IgD-negative memory B cell (primary cell): ENCODE measurements around the gene PDE4D. TPM values are rescaled to one million over a fixed set of nuclear protein-coding genes. Genes with fewer than 3 reads are reported as not detected.

Source experiments
- H3K27ac Mint-ChIP-seq, 3 donors: one replicate each; pipeline ENCODE4 v1.8.0; 2020 to 2022; ENCODE audit warnings: mild to moderate bottlenecking in 3 of 3, mixed read lengths in 3 of 3, moderate library complexity in 1 of 3
- H3K27me3 Mint-ChIP-seq: one replicate; pipeline ENCODE4 v1.8.0; 2021; ENCODE audit warnings: mixed read lengths
- H3K36me3 Mint-ChIP-seq: one replicate; pipeline ENCODE4 v1.8.0; 2020; ENCODE audit warnings: mild to moderate bottlenecking, mixed read lengths
- H3K4me1 Mint-ChIP-seq, 3 donors: one replicate each; pipeline ENCODE4 v1.8.0; 2020 to 2022; ENCODE audit warnings: mixed read lengths in 3 of 3, mild to moderate bottlenecking in 1 of 3
- H3K4me3 Mint-ChIP-seq, 4 donors: one replicate each; pipeline ENCODE4 v1.8.0; 2020 to 2022; ENCODE audit warnings: mild to moderate bottlenecking in 4 of 4, mixed read lengths in 4 of 4, moderate library complexity in 3 of 4
- H3K9me3 Mint-ChIP-seq, 3 donors: one replicate each; pipeline ENCODE4 v1.8.0; 2020 to 2021; ENCODE audit warnings: mixed read lengths in 3 of 3, mild to moderate bottlenecking in 1 of 3
- polyA plus RNA-seq: library from polyadenylated mRNA; unstranded; fragments of 300-500 nt; fragmentation: Illumina TruSeq; gene quantifications from one replicate; pipeline ENCODE4 v1.2.3, GENCODE V29; 2021

PDE4D gene
- polyA plus RNA-seq, 1 donor from 2014 or later: 18.8 TPM

DNA sequence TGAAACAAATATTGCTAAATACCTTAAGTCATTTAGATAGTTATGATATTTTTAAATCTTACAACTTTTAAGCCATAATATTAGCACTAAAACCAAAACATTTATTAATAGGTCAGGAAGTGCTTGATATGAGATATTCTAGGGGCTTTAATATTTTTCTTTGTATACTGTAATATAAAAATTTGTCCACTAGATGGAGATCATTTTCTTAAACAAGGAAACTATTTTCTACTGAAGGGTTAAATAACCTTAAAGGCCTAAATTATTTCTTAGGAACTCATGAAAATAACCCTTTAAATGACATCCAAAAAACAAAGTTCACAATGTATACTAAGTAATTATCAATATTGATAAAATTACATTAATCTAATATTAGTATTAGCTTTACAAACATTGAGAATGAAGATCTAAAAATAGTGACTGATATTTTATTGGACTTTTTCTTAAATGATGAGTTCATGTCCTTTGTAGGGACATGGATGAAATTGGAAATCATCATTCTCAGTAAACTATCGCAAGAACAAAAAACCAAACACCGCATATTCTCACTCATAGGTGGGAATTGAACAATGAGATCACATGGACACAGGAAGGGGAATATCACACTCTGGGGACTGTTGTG lies 675.0 kb downstream of the PDE4D start:
- H3K36me3 Mint-ChIP-seq: peaks cover 6% of the 10 kb centered on the region
- no peaks in the 10 kb centered on the region for H3K27me3 Mint-ChIP-seq
- H3K4me3 Mint-ChIP-seq: no peak overlapping the region
- peaks cover 12 to 19% (median 15%) of the 10 kb centered on the region in 3 donors for H3K4me1 Mint-ChIP-seq
- H3K27ac Mint-ChIP-seq: no peak overlapping the region
- H3K9me3 Mint-ChIP-seq: no peaks in the 10 kb centered on the region

- Mint-ChIP-seq H3K27ac (no peak overlapping the region), H3K36me3 (peaks cover 6% of the 10 kb centered on the region), H3K4me1 (peaks cover 10 to 13% (median 12%) of the 10 kb centered on the region in 3 donors), H3K9me3 (no peaks in the 10 kb centered on the region), H3K27me3 (no peaks in the 10 kb centered on the region), H3K4me3 (no peak overlapping the region)
Observed at GRCh38 chr5:59216841-59217240, 676.7 kb downstream of the PDE4D start.

DNA sequence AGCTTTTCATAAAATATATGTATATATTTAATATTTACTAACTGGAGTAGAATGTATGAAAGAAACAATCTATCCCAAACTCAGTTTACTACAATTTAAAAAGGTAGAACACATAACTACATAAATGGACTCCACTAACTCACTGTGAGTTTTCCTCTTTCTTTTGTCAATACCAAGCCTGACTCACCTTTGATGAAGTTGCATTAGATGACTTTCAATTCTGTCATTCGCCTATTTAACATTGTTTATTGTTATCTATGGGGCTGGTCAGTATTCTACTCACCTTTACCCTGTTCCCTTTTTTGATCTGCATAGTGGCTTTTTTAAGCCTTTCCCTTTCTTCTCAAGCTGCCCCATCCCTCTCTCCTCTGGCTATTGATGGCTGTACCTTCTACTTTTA lies 680.9 kb downstream of the PDE4D start:
- Mint-ChIP-seq H3K27ac (no peak overlapping the region), H3K9me3 (no peaks in the 10 kb centered on the region), H3K27me3 (no peaks in the 10 kb centered on the region), H3K36me3 (peaks cover 6% of the 10 kb centered on the region), H3K4me3 (no peak overlapping the region), H3K4me1 (no peaks in the 10 kb centered on the region)

DNA sequence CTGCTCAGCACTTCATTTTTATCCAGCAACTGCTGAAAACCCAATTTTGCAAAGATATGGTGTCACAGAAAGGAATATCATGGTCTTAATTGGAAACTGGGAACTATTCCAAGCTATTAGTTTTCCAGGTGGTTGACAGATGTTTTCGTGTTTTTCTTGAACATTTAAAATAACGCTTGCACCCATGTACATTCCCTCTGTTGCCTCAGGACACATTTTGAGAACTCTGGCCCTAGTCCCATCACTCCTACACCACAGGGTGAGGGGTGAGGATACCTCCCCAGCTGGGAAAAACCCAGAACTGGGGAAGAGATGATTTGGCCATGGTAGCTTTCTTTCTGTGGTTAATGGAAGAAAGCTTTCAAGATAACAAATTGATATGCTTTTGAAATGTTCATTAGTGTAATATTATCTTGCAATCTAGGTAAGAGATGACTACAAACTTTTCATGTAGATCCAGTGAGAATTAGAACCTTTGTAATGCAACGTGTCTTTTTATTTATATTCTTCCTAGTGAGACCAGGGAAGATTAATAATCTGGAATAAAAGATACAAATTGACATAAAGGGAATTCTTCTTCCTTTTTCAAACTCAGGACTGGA lies 683.7 kb downstream of the PDE4D start:
- Mint-ChIP-seq H3K36me3 (peaks cover 4% of the 10 kb centered on the region), H3K27me3 (no peaks in the 10 kb centered on the region), H3K4me3 (no peak overlapping the region), H3K27ac (no peak overlapping the region), H3K4me1 (no peaks in the 10 kb centered on the region), H3K9me3 (no peaks in the 10 kb centered on the region)

DNA sequence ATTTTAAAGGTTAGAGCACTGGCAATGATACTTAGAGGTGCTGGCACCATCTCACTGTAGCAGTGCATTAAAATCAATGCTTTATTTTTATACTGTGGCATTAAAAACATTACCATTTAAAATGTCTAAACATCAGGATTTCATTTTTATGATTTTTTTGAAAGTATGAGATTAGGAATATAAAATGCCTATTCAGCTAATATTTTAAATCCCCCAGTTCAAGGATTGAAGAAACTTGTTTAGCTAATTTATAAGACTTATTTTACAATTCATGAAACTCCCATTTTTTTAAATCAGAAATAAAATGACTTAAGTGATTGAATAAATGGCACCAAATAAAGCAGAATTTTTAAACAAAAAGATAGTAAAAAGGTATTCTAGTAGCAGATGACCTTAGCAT lies 685.1 kb downstream of the PDE4D start:
- H3K36me3 Mint-ChIP-seq: peaks cover 4% of the 10 kb centered on the region
- H3K4me1 Mint-ChIP-seq: no peaks in the 10 kb centered on the region
- H3K9me3 Mint-ChIP-seq: no peaks in the 10 kb centered on the region
- H3K4me3 Mint-ChIP-seq: no peak overlapping the region
- no peaks in the 10 kb centered on the region for H3K27me3 Mint-ChIP-seq
- H3K27ac Mint-ChIP-seq: no peak overlapping the region

GRCh38 chr5:59207401-59207800 lies 686.1 kb downstream of the PDE4D start:
- no peak overlapping the region for H3K27ac Mint-ChIP-seq
- H3K27me3 Mint-ChIP-seq: no peaks in the 10 kb centered on the region
- no peaks in the 10 kb centered on the region for H3K9me3 Mint-ChIP-seq
- peaks cover 2% of the 10 kb centered on the region for H3K36me3 Mint-ChIP-seq
- H3K4me1 Mint-ChIP-seq: peaks cover 0 to 2% (median 0%) of the 10 kb centered on the region in 3 donors
- no peak overlapping the region for H3K4me3 Mint-ChIP-seq

GRCh38 chr5:59206132-59206581 lies 687.4 kb downstream of the PDE4D start:
- H3K36me3 Mint-ChIP-seq: peaks cover 2% of the 10 kb centered on the region
- peaks cover 0 to 2% (median 0%) of the 10 kb centered on the region in 3 donors for H3K4me1 Mint-ChIP-seq
- H3K9me3 Mint-ChIP-seq: no peaks in the 10 kb centered on the region
- no peaks in the 10 kb centered on the region for H3K27me3 Mint-ChIP-seq
- no peak overlapping the region for H3K4me3 Mint-ChIP-seq
- no peak overlapping the region for H3K27ac Mint-ChIP-seq

GRCh38 chr5:59204114-59204897 lies 689.2 kb downstream of the PDE4D start:
- Mint-ChIP-seq H3K4me3 (no peak overlapping the region), H3K27me3 (no peaks in the 10 kb centered on the region), H3K27ac (peak overlapping the region in 2 of 3 donors; percentile 40 to 67), H3K4me1 (peaks cover 0 to 2% (median 0%) of the 10 kb centered on the region in 3 donors), H3K36me3 (peaks cover 2% of the 10 kb centered on the region), H3K9me3 (no peaks in the 10 kb centered on the region)

- H3K27ac Mint-ChIP-seq: no peak overlapping the region
- no peak overlapping the region for H3K4me3 Mint-ChIP-seq
- no peaks in the 10 kb centered on the region for H3K36me3 Mint-ChIP-seq
- H3K27me3 Mint-ChIP-seq: no peaks in the 10 kb centered on the region
- peaks cover 0 to 2% (median 0%) of the 10 kb centered on the region in 3 donors for H3K4me1 Mint-ChIP-seq
- no peaks in the 10 kb centered on the region for H3K9me3 Mint-ChIP-seq
Observed at GRCh38 chr5:59199868-59200267, 693.7 kb downstream of the PDE4D start.

DNA sequence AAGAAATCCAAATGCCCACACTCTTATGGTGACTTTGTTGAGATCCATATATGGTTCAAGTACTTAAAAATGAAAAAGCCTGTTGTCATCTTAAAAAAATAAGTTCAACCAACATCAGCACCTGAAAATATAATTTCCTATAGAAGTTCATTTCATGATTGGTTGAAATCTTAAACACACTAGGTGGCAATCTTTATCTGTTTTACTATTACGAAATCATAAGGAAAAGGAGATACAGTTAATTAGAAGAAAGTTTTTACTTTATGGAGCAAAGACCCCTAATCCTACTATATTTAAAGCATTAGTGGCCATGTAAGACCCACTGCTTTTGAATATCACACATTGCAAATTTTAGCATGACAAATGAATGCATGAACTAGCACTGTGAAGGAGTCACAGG lies 694.7 kb downstream of the PDE4D start:
- Mint-ChIP-seq H3K36me3 (peaks cover 4% of the 10 kb centered on the region), H3K9me3 (no peaks in the 10 kb centered on the region), H3K4me3 (no peak overlapping the region), H3K27ac (peak overlapping the region in 1 of 3 donors; percentile 2), H3K4me1 (peaks cover 0 to 2% (median 2%) of the 10 kb centered on the region in 3 donors), H3K27me3 (no peaks in the 10 kb centered on the region)

- Mint-ChIP-seq H3K4me1 (peaks cover 0 to 2% (median 2%) of the 10 kb centered on the region in 3 donors), H3K27ac (peak overlapping the region in 1 of 3 donors; percentile 2), H3K36me3 (peaks cover 7% of the 10 kb centered on the region)
Observed at GRCh38 chr5:59198365-59198764, 695.2 kb downstream of the PDE4D start.

DNA sequence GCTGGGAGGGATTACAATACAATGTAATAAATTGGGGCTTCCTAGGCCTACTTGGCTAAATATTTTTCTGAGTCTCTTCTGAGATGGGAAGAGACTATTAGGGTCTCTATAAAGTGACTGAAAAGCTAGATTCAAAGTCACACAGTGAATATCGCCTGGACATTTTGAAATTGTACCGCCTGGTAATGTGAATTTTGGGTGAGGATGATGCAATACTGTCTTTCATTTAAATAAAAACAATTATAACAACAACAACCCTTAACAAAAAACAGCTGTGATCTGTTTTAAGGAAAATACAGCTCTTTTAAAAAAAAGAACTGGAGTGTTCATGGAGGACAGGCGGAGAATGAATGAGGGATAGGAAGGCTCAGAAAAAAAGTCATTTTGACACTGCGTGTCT lies 695.6 kb downstream of the PDE4D start:
- H3K36me3 Mint-ChIP-seq: peaks cover 7% of the 10 kb centered on the region
- no peaks in the 10 kb centered on the region for H3K27me3 Mint-ChIP-seq
- no peak overlapping the region for H3K27ac Mint-ChIP-seq
- H3K9me3 Mint-ChIP-seq: no peaks in the 10 kb centered on the region
- H3K4me3 Mint-ChIP-seq: no peak overlapping the region
- H3K4me1 Mint-ChIP-seq: peaks cover 0 to 4% (median 2%) of the 10 kb centered on the region in 3 donors

More at GRCh38 chr5:59198365-59198764, 695.2 kb downstream of the PDE4D start:
- Mint-ChIP-seq H3K27me3 (no peaks in the 10 kb centered on the region), H3K4me3 (no peak overlapping the region), H3K9me3 (no peaks in the 10 kb centered on the region)

- Mint-ChIP-seq H3K27ac (no peak overlapping the region), H3K36me3 (peaks cover 7% of the 10 kb centered on the region), H3K4me3 (no peak overlapping the region), H3K4me1 (peaks cover 0 to 5% (median 2%) of the 10 kb centered on the region in 3 donors), H3K27me3 (peaks cover 2% of the 10 kb centered on the region), H3K9me3 (no peaks in the 10 kb centered on the region)
Observed at GRCh38 chr5:59193616-59194319, 699.8 kb downstream of the PDE4D start.

- H3K36me3 Mint-ChIP-seq: peaks cover 7% of the 10 kb centered on the region
- H3K27me3 Mint-ChIP-seq: peaks cover 2% of the 10 kb centered on the region
- peaks cover 5 to 8% (median 6%) of the 10 kb centered on the region in 3 donors for H3K4me1 Mint-ChIP-seq
- H3K9me3 Mint-ChIP-seq: no peaks in the 10 kb centered on the region
- no peak overlapping the region for H3K27ac Mint-ChIP-seq
- no peak overlapping the region for H3K4me3 Mint-ChIP-seq
Observed at GRCh38 chr5:59190746-59191145, 702.8 kb downstream of the PDE4D start.
